HG03066 (cell line): ENCODE measurements around the gene DOCK3.
"Not testable (repeated sequence)": the region's sequence is repeated elsewhere in the genome, so short reads cannot be mapped to it uniquely, and the experiment has no call there.

ENCODE experiments used
- ATAC-seq: cut with Tn5 transposase; IDR thresholded peaks from one replicate; pipeline ENCODE4 v1.9.1; 2021; ENCODE audit warnings: low read depth; ENCODE audit not compliant: unreplicated experiment

DOCK3 gene

GRCh38 chr3:50649451-50649931 lies 25.2 kb upstream of the DOCK3 start:
- ATAC-seq: no peak

- no peak for ATAC-seq
These were observed 24.7 kb upstream of the DOCK3 start for GRCh38 chr3:50650018-50650417.

- no peak for ATAC-seq
These were observed 23.3 kb upstream of the DOCK3 start for GRCh38 chr3:50651445-50651844.

- no peak for ATAC-seq
These were observed 22.7 kb upstream of the DOCK3 start for GRCh38 chr3:50651920-50652529.

GRCh38 chr3:50652709-50653108 lies 22.0 kb upstream of the DOCK3 start:
- no peak for ATAC-seq

- ATAC-seq: no peak
These were observed 20.7 kb upstream of the DOCK3 start for GRCh38 chr3:50653937-50654595.

GRCh38 chr3:50655009-50655830 lies 19.5 kb upstream of the DOCK3 start:
- no peak for ATAC-seq

GRCh38 chr3:50656417-50657195 lies 18.1 kb upstream of the DOCK3 start:
- no peak for ATAC-seq

- no peak for ATAC-seq
These were observed 17.3 kb upstream of the DOCK3 start for GRCh38 chr3:50657407-50657806.

- ATAC-seq: no peak
These were observed 16.9 kb upstream of the DOCK3 start for GRCh38 chr3:50657816-50658215.

- ATAC-seq: no peak
These were observed 16.3 kb upstream of the DOCK3 start for GRCh38 chr3:50658416-50658815.

GRCh38 chr3:50658831-50659230 lies 15.9 kb upstream of the DOCK3 start:
- no peak for ATAC-seq

- no peak for ATAC-seq
These were observed 14.3 kb upstream of the DOCK3 start for GRCh38 chr3:50660386-50660785.

- ATAC-seq: no peak
These were observed 13.3 kb upstream of the DOCK3 start for GRCh38 chr3:50661321-50661837.

- no peak for ATAC-seq
These were observed 12.3 kb upstream of the DOCK3 start for GRCh38 chr3:50662408-50662807.

GRCh38 chr3:50665081-50665840 lies 9.5 kb upstream of the DOCK3 start:
- no peak for ATAC-seq

- ATAC-seq: not testable (repeated sequence)
These were observed 8.9 kb upstream of the DOCK3 start for GRCh38 chr3:50665841-50666115.

GRCh38 chr3:50666837-50667236 lies 7.9 kb upstream of the DOCK3 start:
- no peak for ATAC-seq

GRCh38 chr3:50671331-50671730 lies 3.4 kb upstream of the DOCK3 start:
- no peak for ATAC-seq

- no peak for ATAC-seq
These were observed 2.1 kb upstream of the DOCK3 start for GRCh38 chr3:50672656-50673055.
